Measurements from ENCODE around the gene CCDC197.

DNA sequence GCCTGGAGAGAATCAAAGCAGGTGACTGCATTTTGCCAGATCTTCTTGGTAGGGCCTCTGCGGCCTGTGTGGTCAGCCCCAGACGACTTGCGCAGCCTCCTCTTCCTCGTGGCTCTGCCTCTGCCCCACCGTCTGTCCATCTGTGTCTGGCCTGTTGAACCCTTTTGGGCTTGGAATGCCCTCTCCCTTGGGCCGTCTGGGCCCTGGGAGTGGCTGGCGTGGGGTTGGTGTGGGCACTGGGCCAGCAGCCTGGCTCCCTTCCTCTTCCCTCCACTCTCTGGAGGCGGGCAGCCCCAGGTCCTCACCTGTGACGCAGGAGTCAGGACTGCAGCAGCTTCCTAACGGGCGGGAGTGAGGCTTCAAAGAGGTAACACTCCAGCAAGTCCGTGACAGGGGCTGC is 9.7 kb upstream of the CCDC197 start:
- TF ChIP-seq, protein P1, sequence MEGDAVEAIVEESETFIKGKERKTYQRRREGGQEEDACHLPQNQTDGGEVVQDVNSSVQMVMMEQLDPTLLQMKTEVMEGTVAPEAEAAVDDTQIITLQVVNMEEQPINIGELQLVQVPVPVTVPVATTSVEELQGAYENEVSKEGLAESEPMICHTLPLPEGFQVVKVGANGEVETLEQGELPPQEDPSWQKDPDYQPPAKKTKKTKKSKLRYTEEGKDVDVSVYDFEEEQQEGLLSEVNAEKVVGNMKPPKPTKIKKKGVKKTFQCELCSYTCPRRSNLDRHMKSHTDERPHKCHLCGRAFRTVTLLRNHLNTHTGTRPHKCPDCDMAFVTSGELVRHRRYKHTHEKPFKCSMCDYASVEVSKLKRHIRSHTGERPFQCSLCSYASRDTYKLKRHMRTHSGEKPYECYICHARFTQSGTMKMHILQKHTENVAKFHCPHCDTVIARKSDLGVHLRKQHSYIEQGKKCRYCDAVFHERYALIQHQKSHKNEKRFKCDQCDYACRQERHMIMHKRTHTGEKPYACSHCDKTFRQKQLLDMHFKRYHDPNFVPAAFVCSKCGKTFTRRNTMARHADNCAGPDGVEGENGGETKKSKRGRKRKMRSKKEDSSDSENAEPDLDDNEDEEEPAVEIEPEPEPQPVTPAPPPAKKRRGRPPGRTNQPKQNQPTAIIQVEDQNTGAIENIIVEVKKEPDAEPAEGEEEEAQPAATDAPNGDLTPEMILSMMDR (IDR thresholded peaks at IDR 0.05), result no peak
- TF ChIP-seq, protein P2, sequence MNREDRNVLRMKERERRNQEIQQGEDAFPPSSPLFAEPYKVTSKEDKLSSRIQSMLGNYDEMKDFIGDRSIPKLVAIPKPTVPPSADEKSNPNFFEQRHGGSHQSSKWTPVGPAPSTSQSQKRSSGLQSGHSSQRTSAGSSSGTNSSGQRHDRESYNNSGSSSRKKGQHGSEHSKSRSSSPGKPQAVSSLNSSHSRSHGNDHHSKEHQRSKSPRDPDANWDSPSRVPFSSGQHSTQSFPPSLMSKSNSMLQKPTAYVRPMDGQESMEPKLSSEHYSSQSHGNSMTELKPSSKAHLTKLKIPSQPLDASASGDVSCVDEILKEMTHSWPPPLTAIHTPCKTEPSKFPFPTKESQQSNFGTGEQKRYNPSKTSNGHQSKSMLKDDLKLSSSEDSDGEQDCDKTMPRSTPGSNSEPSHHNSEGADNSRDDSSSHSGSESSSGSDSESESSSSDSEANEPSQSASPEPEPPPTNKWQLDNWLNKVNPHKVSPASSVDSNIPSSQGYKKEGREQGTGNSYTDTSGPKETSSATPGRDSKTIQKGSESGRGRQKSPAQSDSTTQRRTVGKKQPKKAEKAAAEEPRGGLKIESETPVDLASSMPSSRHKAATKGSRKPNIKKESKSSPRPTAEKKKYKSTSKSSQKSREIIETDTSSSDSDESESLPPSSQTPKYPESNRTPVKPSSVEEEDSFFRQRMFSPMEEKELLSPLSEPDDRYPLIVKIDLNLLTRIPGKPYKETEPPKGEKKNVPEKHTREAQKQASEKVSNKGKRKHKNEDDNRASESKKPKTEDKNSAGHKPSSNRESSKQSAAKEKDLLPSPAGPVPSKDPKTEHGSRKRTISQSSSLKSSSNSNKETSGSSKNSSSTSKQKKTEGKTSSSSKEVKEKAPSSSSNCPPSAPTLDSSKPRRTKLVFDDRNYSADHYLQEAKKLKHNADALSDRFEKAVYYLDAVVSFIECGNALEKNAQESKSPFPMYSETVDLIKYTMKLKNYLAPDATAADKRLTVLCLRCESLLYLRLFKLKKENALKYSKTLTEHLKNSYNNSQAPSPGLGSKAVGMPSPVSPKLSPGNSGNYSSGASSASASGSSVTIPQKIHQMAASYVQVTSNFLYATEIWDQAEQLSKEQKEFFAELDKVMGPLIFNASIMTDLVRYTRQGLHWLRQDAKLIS (CRISPR knock-in tag; IDR thresholded peaks at IDR 0.05; ENCODE audit: borderline replicate concordance), result no peak
- no peak for TF ChIP-seq CREB1 (CRISPR knock-in tag; IDR thresholded peaks at IDR 0.05)
- TF ChIP-seq, protein P3, sequence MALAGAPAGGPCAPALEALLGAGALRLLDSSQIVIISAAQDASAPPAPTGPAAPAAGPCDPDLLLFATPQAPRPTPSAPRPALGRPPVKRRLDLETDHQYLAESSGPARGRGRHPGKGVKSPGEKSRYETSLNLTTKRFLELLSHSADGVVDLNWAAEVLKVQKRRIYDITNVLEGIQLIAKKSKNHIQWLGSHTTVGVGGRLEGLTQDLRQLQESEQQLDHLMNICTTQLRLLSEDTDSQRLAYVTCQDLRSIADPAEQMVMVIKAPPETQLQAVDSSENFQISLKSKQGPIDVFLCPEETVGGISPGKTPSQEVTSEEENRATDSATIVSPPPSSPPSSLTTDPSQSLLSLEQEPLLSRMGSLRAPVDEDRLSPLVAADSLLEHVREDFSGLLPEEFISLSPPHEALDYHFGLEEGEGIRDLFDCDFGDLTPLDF (CRISPR knock-in tag; IDR thresholded peaks at IDR 0.05), result no peak
- TF ChIP-seq, protein P4, sequence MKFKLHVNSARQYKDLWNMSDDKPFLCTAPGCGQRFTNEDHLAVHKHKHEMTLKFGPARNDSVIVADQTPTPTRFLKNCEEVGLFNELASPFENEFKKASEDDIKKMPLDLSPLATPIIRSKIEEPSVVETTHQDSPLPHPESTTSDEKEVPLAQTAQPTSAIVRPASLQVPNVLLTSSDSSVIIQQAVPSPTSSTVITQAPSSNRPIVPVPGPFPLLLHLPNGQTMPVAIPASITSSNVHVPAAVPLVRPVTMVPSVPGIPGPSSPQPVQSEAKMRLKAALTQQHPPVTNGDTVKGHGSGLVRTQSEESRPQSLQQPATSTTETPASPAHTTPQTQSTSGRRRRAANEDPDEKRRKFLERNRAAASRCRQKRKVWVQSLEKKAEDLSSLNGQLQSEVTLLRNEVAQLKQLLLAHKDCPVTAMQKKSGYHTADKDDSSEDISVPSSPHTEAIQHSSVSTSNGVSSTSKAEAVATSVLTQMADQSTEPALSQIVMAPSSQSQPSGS (CRISPR knock-in tag; IDR thresholded peaks at IDR 0.05; ENCODE audit: borderline replicate concordance, low read depth), result no peak
- TF ChIP-seq SMAD3 (CRISPR knock-in tag; IDR thresholded peaks at IDR 0.05; ENCODE audit: borderline replicate concordance), result no peak
- no peak for TF ChIP-seq ESRRA (CRISPR knock-in tag; IDR thresholded peaks at IDR 0.05; ENCODE audit: borderline replicate concordance)
- TF ChIP-seq, protein P5, sequence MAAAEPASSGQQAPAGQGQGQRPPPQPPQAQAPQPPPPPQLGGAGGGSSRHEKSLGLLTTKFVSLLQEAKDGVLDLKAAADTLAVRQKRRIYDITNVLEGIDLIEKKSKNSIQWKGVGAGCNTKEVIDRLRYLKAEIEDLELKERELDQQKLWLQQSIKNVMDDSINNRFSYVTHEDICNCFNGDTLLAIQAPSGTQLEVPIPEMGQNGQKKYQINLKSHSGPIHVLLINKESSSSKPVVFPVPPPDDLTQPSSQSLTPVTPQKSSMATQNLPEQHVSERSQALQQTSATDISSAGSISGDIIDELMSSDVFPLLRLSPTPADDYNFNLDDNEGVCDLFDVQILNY (CRISPR knock-in tag; IDR thresholded peaks at IDR 0.05), result no peak
- TF ChIP-seq, protein P6, sequence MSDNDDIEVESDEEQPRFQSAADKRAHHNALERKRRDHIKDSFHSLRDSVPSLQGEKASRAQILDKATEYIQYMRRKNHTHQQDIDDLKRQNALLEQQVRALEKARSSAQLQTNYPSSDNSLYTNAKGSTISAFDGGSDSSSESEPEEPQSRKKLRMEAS (CRISPR knock-in tag; IDR thresholded peaks at IDR 0.05), result no peak
- no peak for TF ChIP-seq IRF2 (CRISPR knock-in tag; IDR thresholded peaks at IDR 0.05; ENCODE audit: borderline replicate concordance, low read depth)
- TF ChIP-seq CBFB (CRISPR knock-in tag; IDR thresholded peaks at IDR 0.05; ENCODE audit: low read depth), result no peak

All from WTC11 (cell line).